ENCODE results near the gene POTEI. TPM values are rescaled to one million over a fixed set of nuclear protein-coding genes. Genes with fewer than 3 reads are reported as not detected.

POTEI gene
- not detected in 2 replicates for total RNA-seq

GRCh38 chr2:130509228-130509627 lies at the start of gene POTEI:
POTEI (minus strand) TSS chr2:130509328; CDS start chr2:130509235, 93 bp downstream.

GRCh38 chr2:130520992-130521391 lies 11.9 kb upstream of the POTEI start, which contains the start of gene CFC1B:
CFC1B (plus strand) TSS chr2:130521222; CDS start chr2:130521485, 263 bp downstream.

Other genes with a start within 250 kb of the POTEI start
- gene IMP4, start 166.4 kb downstream of the POTEI start, total RNA-seq = 137 and 140 TPM in 2 replicates
- 15.6 and 17.8 TPM in 2 replicates for gene PTPN18, start 153.3 kb downstream of the POTEI start, total RNA-seq
- not detected in 2 replicates for gene CFC1B, start 11.9 kb upstream of the POTEI start, total RNA-seq
- gene CFC1, start 90.2 kb upstream of the POTEI start, total RNA-seq = not detected in 2 replicates
- gene POTEJ, start 102.1 kb upstream of the POTEI start, total RNA-seq = not detected in 2 replicates
- not detected in 2 replicates for gene GPR148, start 219.7 kb upstream of the POTEI start, total RNA-seq
- not detected in 2 replicates for gene AMER3, start 246.2 kb upstream of the POTEI start, total RNA-seq

Data from tracheal epithelial cell (primary cell).